Endothelial cell of umbilical vein (primary cell): ENCODE measurements around the gene C4orf51. TPM values are rescaled to one million over a fixed set of nuclear protein-coding genes. Genes with fewer than 3 reads are reported as not detected.

Source experiments
- BruUV-seq: library from RNA; stranded (reverse); fragments of 400-500 nt; replicated peaks from 2 replicates; lab custom pipeline; 2021; lab: Mats Ljungman, UMichigan
- CTCF ChIA-PET: fragments of 300-600, 350-600 bp; sonication (Branson Sonifier 250); formaldehyde crosslinking; loops from one replicate; lab custom pipeline; 2021; ENCODE audit warnings: antibody characterized with exemption, inconsistent platforms; lab: Charles Lee
- POLR2A ChIA-PET: fragments of 300-600, 350-600 bp; sonication (Branson Sonifier 250); formaldehyde crosslinking; loops from one replicate; lab custom pipeline; 2021; ENCODE audit warnings: antibody characterized with exemption, inconsistent platforms; lab: Charles Lee
- DNase-seq: peaks from one replicate; pipeline ENCODE4 v3.0.0-alpha.2; 2011; ENCODE audit warnings: low read depth, low spot score
- FAIRE-seq: peaks from 2 replicates; lab custom pipeline; 2011; peaks lifted over from hg19 to GRCh38; lab: Jason Lieb, UNC
- H2AFZ ChIP-seq: 2 replicates; pipeline ENCODE4 v1.6.0; 2012; ENCODE audit warnings: low read depth, low read length, control low read depth, inconsistent platforms
- H3K27ac ChIP-seq: 2 replicates; pipeline ENCODE4 v1.5.1; 2011; ENCODE audit warnings: low read depth, mild to moderate bottlenecking, control low read depth, low read length, moderate library complexity; ENCODE audit not compliant: insufficient read depth
- H3K27me3 ChIP-seq, 2 experiments: 2 replicates each; pipeline versions ENCODE4 v1.6.0 to v1.6.1; 2011; ENCODE audit warnings: low read length in 2 of 2, mixed read lengths in 1 of 2; ENCODE audit not compliant: control insufficient read depth in 2 of 2, insufficient read depth in 2 of 2
- H3K36me3 ChIP-seq, 2 experiments: 2 replicates in 1 of 2; 3 replicates in 1 of 2; pipeline ENCODE4 v1.5.1; 2011; ENCODE audit warnings: low read length in 2 of 2, mild to moderate bottlenecking in 1 of 2, moderate library complexity in 1 of 2; ENCODE audit not compliant: control insufficient read depth in 2 of 2, insufficient read depth in 2 of 2; ENCODE audit errors: extremely low read depth in 1 of 2
- H3K4me1 ChIP-seq: 3 replicates; pipeline ENCODE4 v1.5.1; 2011; ENCODE audit warnings: mild to moderate bottlenecking, low read length; ENCODE audit not compliant: control insufficient read depth, insufficient read depth; ENCODE audit errors: extremely low read depth
- H3K4me2 ChIP-seq: 2 replicates; pipeline ENCODE4 v1.6.1; 2011; ENCODE audit warnings: low read length, control low read depth, mixed read lengths; ENCODE audit not compliant: insufficient read depth
- H3K4me3 ChIP-seq, 3 experiments: fragments of 200-600 bp in 1 of 3; sonication (generic), shearing (Covaris generic) in 1 of 3; replicated peaks in 1 of 3; 2 replicates each; pipeline ENCODE4 v1.5.1; 2011 to 2016; ENCODE audit warnings: control low read depth in 3 of 3, low read length in 3 of 3, mild to moderate bottlenecking in 2 of 3, inconsistent platforms in 1 of 3, low read depth in 1 of 3, moderate library complexity in 1 of 3; ENCODE audit not compliant: insufficient read depth in 1 of 3
- H3K79me2 ChIP-seq: 2 replicates; pipeline ENCODE4 v1.6.0; 2012; ENCODE audit warnings: low read length, inconsistent platforms; ENCODE audit not compliant: control insufficient read depth, insufficient read depth
- H3K9ac ChIP-seq: replicated peaks from 2 replicates; pipeline ENCODE3; 2011; ENCODE audit warnings: low read length, control low read depth; ENCODE audit not compliant: insufficient read depth; ENCODE audit errors: extremely low read depth
- H3K9me1 ChIP-seq: replicated peaks from 3 replicates; pipeline ENCODE4 v1.6.0; 2011; ENCODE audit warnings: mild to moderate bottlenecking, low read length; ENCODE audit not compliant: control insufficient read depth, insufficient read depth; ENCODE audit errors: extremely low read depth
- H3K9me3 ChIP-seq: replicated peaks from 2 replicates; pipeline ENCODE4 v1.5.1; 2012; ENCODE audit warnings: low read length, inconsistent platforms; ENCODE audit not compliant: control insufficient read depth, insufficient read depth
- H4K20me1 ChIP-seq: replicated peaks from 2 replicates; pipeline ENCODE3; 2011; ENCODE audit warnings: mild to moderate bottlenecking, low read length; ENCODE audit not compliant: control insufficient read depth, insufficient read depth; ENCODE audit errors: extremely low read depth
- EZH2 ChIP-seq: IDR thresholded peaks from 2 replicates; pipeline ENCODE4 v1.6.1; 2012; ENCODE audit warnings: borderline replicate concordance, low read depth, mild to moderate bottlenecking, moderate library complexity, low read length, inconsistent platforms; ENCODE audit not compliant: severe bottlenecking
- FOS ChIP-seq: IDR thresholded peaks from 2 replicates; pipeline ENCODE4 v1.6.1; 2011; ENCODE audit warnings: mild to moderate bottlenecking, low read length, moderate library complexity, borderline replicate concordance; ENCODE audit not compliant: insufficient read depth
- GATA2 ChIP-seq: IDR thresholded peaks from 2 replicates; pipeline ENCODE4 v1.7.0; 2011; ENCODE audit warnings: low read depth, mild to moderate bottlenecking, moderate library complexity, mixed read lengths, low read length; ENCODE audit not compliant: insufficient read length, insufficient read depth
- JUN ChIP-seq: IDR thresholded peaks from 2 replicates; pipeline ENCODE4 v1.6.1; 2011; ENCODE audit warnings: borderline replicate concordance, low read depth; ENCODE audit not compliant: insufficient read length, insufficient read depth
- MYC ChIP-seq: IDR thresholded peaks from one replicate; pipeline ENCODE4 v1.6.1; 2011; ENCODE audit warnings: mild to moderate bottlenecking, low read depth, low read length
- POLR2A ChIP-seq: IDR thresholded peaks from 2 replicates; pipeline ENCODE4 v1.6.1; 2012; ENCODE audit warnings: low read depth, mild to moderate bottlenecking, control low read depth, low read length
- POLR2AphosphoS5 ChIP-seq: IDR thresholded peaks from 2 replicates; pipeline ENCODE4 v1.6.1; 2012; ENCODE audit warnings: low read depth, mild to moderate bottlenecking, control low read depth, low read length, moderate library complexity; ENCODE audit not compliant: insufficient read depth
- dilution Hi-C: fragments of 300-500 bp; cut with MboI; formaldehyde crosslinking; loops from one replicate; pipeline ENCODE4 v1.15.0; 2019; ENCODE audit warnings: low sequenced_read_pairs; ENCODE audit not compliant: extremely low pct_ligation_motif_present
- intact Hi-C: fragments of 100-400 bp; cut with micrococcal nuclease; formaldehyde crosslinking; loops from one replicate; pipeline ENCODE4 v1.10.0; 2022
- polyA plus RNA-seq, 4 experiments: library from polyadenylated mRNA; depleted of rRNA in 3 of 4; stranded (reverse) in 3 of 4; unstranded in 1 of 4; fragments of >200 nt; gene quantifications; 2 replicates each; pipeline versions ENCODE4 v1.2.1 to v1.2.3, GENCODE V29; 2011 to 2012; ENCODE audit warnings: missing spikeins in 1 of 4
- total RNA-seq: library from RNA; stranded (reverse); gene quantifications from 2 replicates; pipeline ENCODE4 v1.2.3, GENCODE V29; 2021
- TF ChIP-seq, protein P1 (sequence below): IDR thresholded peaks from 2 replicates; pipeline ENCODE4 v1.6.1; 2011; ENCODE audit not compliant: insufficient read depth, insufficient read length
- TF ChIP-seq, protein P2 (sequence below), 2 donors: IDR thresholded peaks; 1 replicate in 1 of 2; 2 replicates in 1 of 2; pipeline ENCODE4 v1.5.1; 2011; ENCODE audit warnings: low read length in 2 of 2, mild to moderate bottlenecking in 2 of 2, moderate library complexity in 2 of 2, control low read depth in 1 of 2, inconsistent platforms in 1 of 2, low read depth in 1 of 2; ENCODE audit not compliant: insufficient read depth in 1 of 2; ENCODE audit errors: extremely low read depth in 1 of 2

Gene C4orf51
- total and polyA plus RNA-seq, 2 donors (not counting 3 experiments of a cell fraction or from before 2014, with no cell fraction given): not detected

DNA sequence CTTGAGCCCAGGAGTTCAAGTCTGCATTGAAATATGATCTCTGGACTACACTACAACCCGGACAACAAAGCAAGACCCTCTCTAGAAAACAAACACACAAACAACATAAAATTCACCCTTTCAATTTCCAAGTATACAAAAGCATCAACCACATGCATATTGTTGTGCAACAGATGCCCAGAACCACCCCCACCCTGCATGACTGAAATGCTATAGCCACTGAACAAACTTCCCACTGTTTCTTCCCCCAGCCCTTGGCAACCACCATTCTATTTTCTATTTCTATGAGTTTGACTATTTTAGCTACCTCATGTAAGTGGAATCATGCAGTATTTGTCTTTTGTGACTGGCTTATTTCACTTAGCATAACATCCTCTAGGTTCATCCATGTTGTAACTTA is 14.2 kb upstream of the C4orf51 start:
- TF ChIP-seq JUN (no peak), FOS (no peak), POLR2A (no peak), MYC (no peak), POLR2AphosphoS5 (no peak), EZH2 (no peak), GATA2 (no peak)
- TF ChIP-seq, protein P1, sequence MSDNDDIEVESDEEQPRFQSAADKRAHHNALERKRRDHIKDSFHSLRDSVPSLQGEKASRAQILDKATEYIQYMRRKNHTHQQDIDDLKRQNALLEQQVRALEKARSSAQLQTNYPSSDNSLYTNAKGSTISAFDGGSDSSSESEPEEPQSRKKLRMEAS: no peak
- TF ChIP-seq, protein P2, sequence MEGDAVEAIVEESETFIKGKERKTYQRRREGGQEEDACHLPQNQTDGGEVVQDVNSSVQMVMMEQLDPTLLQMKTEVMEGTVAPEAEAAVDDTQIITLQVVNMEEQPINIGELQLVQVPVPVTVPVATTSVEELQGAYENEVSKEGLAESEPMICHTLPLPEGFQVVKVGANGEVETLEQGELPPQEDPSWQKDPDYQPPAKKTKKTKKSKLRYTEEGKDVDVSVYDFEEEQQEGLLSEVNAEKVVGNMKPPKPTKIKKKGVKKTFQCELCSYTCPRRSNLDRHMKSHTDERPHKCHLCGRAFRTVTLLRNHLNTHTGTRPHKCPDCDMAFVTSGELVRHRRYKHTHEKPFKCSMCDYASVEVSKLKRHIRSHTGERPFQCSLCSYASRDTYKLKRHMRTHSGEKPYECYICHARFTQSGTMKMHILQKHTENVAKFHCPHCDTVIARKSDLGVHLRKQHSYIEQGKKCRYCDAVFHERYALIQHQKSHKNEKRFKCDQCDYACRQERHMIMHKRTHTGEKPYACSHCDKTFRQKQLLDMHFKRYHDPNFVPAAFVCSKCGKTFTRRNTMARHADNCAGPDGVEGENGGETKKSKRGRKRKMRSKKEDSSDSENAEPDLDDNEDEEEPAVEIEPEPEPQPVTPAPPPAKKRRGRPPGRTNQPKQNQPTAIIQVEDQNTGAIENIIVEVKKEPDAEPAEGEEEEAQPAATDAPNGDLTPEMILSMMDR (IDR thresholded peaks at IDR 0.05; ENCODE audit: extremely low read depth in 1 of 2, insufficient read depth in 1 of 2, low read depth in 1 of 2, low read length in 2 of 2): no peak
- no TSS peak for BruUV-seq
- no peak for DNase-seq
- no peak for FAIRE-seq
- Histone ChIP-seq H3K9me3 (no peaks in the 10 kb centered on the region), H3K4me3 (no peak overlapping the region), H3K4me2 (no peak overlapping the region), H3K36me3 (no peaks in the 10 kb centered on the region), H3K4me1 (no peaks in the 10 kb centered on the region), H3K79me2 (no peaks in the 10 kb centered on the region), H3K27me3 (no peaks in the 10 kb centered on the region), H3K9me1 (no peaks in the 10 kb centered on the region), H4K20me1 (no peaks in the 10 kb centered on the region), H2AFZ (no peak overlapping the region), H3K27ac (no peak overlapping the region), H3K9ac (no peak overlapping the region)
- dilution Hi-C loops (no loop called here), intact Hi-C loops (no loop called here)
- ChIA-PET POLR2A (no interaction called here), CTCF (no interaction called here)
